T-cell (primary cell): Measurements from ENCODE around the gene SYT15. TPM values are rescaled to one million over a fixed set of nuclear protein-coding genes. Genes with fewer than 3 reads are reported as not detected.
A peak's percentile ranks its signal among the peaks of the same experiment; 100 is the strongest.

Source experiments
- ATAC-seq, 4 experiments: fragments of 200-7000 bp in 3 of 4; fragments of 150-1000 bp in 1 of 4; cut with Tn5 transposase; replicated peaks in 1 of 4; 1 replicate in 3 of 4; 2 replicates in 1 of 4; pipeline ENCODE4 v1.10.0; 2021; ENCODE audit warnings: moderate library complexity in 3 of 4, mild to moderate bottlenecking in 2 of 4, moderate number of reproducible peaks in 1 of 4
- CTCF ChIA-PET, 2 donors: fragments of 300-600 bp; sonication (Branson Sonifier 250); formaldehyde crosslinking; loops; one replicate each; lab custom pipeline; 2022; ENCODE audit warnings: antibody characterized with exemption in 2 of 2; lab: Charles Lee
- POLR2A ChIA-PET, 2 donors: fragments of 300-600 bp; sonication (Branson Sonifier 250); formaldehyde crosslinking; loops; one replicate each; lab custom pipeline; 2022; ENCODE audit warnings: antibody characterized with exemption in 2 of 2; lab: Charles Lee
- DNase-seq, 35 experiments: peaks; one replicate each; pipeline versions ENCODE4 v3.0.0 to v3.0.0-alpha.2; 2013 to 2023
- H3K27ac ChIP-seq: one replicate; pipeline ENCODE4 v1.5.1; 2013; ENCODE audit warnings: low read length
- H3K27me3 ChIP-seq, 2 experiments: replicated peaks in 1 of 2; 1 replicate in 1 of 2; 2 replicates in 1 of 2; pipeline versions ENCODE4 v1.6.1 to v1.7.0; 2013; ENCODE audit warnings: low read length in 1 of 2, mixed read lengths in 1 of 2; ENCODE audit not compliant: control insufficient read depth in 2 of 2, insufficient read depth in 2 of 2; ENCODE audit errors: extremely low read depth in 1 of 2
- H3K36me3 ChIP-seq, 2 donors: 1 replicate in 1 of 2; 2 replicates in 1 of 2; pipeline versions ENCODE4 v1.6.1 to v1.7.0; 2013; ENCODE audit warnings: low read length in 1 of 2; ENCODE audit not compliant: control insufficient read depth in 2 of 2, insufficient read depth in 1 of 2; ENCODE audit errors: extremely low read depth in 1 of 2
- H3K4me1 ChIP-seq, 2 experiments: 1 replicate in 1 of 2; 2 replicates in 1 of 2; pipeline versions ENCODE4 v1.6.1 to v1.7.0; 2013; ENCODE audit warnings: low read length in 2 of 2, mixed read lengths in 1 of 2; ENCODE audit not compliant: insufficient read depth in 2 of 2, control insufficient read depth in 1 of 2; ENCODE audit errors: extremely low read depth in 1 of 2
- H3K4me3 ChIP-seq, 2 donors: 1 replicate in 1 of 2; 2 replicates in 1 of 2; pipeline versions ENCODE4 v1.5.1 to v1.7.0; 2013; ENCODE audit warnings: mild to moderate bottlenecking in 2 of 2, low read length in 1 of 2, moderate library complexity in 1 of 2; ENCODE audit not compliant: control insufficient read depth in 1 of 2; ENCODE audit errors: extremely low read depth in 1 of 2
- H3K9me3 ChIP-seq: 2 replicates; pipeline ENCODE4 v1.7.0; 2013
- H3K27ac Mint-ChIP-seq, 2 donors: one replicate each; pipeline ENCODE4 v1.8.0; 2020 to 2021; ENCODE audit warnings: mild to moderate bottlenecking in 2 of 2, mixed read lengths in 2 of 2
- H3K27me3 Mint-ChIP-seq, 2 donors: one replicate each; pipeline ENCODE4 v1.8.0; 2021 to 2022; ENCODE audit warnings: mixed read lengths in 2 of 2
- H3K36me3 Mint-ChIP-seq: one replicate; pipeline ENCODE4 v1.8.0; 2021; ENCODE audit warnings: mixed read lengths
- H3K4me1 Mint-ChIP-seq, 3 donors: one replicate each; pipeline ENCODE4 v1.8.0; 2020 to 2022; ENCODE audit warnings: mixed read lengths in 3 of 3, mild to moderate bottlenecking in 1 of 3
- H3K4me3 Mint-ChIP-seq, 3 donors: one replicate each; pipeline ENCODE4 v1.8.0; 2020 to 2022; ENCODE audit warnings: mild to moderate bottlenecking in 3 of 3, mixed read lengths in 3 of 3, moderate library complexity in 3 of 3
- H3K9me3 Mint-ChIP-seq, 3 donors: one replicate each; pipeline ENCODE4 v1.8.0; 2020 to 2022; ENCODE audit warnings: mixed read lengths in 3 of 3
- WGBS: methylation state at CpG from one replicate; pipeline ENCODE4 v1.1.5; 2013; ENCODE audit warnings: missing lambda C conversion rate; ENCODE audit not compliant: insufficient coverage; 5-methylcytosine and 5-hydroxymethylcytosine counted together
- total RNA-seq, 35 experiments: library from RNA in 6 of 35; stranded (reverse) in 6 of 35; fragments of 120-200 nt in 1 of 35; gene quantifications; one replicate each; pipeline versions ENCODE4 v1.2.1 to v1.2.4 and lab custom pipeline; 2013 to 2026

SYT15 gene
- total RNA-seq, 5 donors from 2014 or later (not counting 1 experiment from before 2014, with no cell fraction given), result 0.98 to 1.7 (median 1.4) TPM; not detected in 1

GRCh38 chr10:46557319-46558121, 21.4 kb upstream of the SYT15 start:
- no peak overlapping the region for H3K4me3 ChIP-seq
- peak overlapping the region; percentile 61 to 82 (median 64) for H3K4me3 Mint-ChIP-seq
- peaks cover 0 to 64% of the 10 kb centered on the region in 2 experiments for H3K27me3 ChIP-seq
- H3K36me3 Mint-ChIP-seq, result no peaks in the 10 kb centered on the region
- DNase-seq (peak in 7 of 35 experiments; percentile 0 to 28 (median 6)), ATAC-seq (no peak)
- peaks cover 0 to 7% of the 10 kb centered on the region in 2 experiments for H3K4me1 ChIP-seq
- H3K27me3 Mint-ChIP-seq, result peaks cover 0 to 5% of the 10 kb centered on the region in 2 donors
- peaks cover 6 to 14% (median 9%) of the 10 kb centered on the region in 3 donors for H3K4me1 Mint-ChIP-seq
- H3K27ac Mint-ChIP-seq, result no peak overlapping the region
- POLR2A ChIA-PET, result no interaction called here
- H3K27ac ChIP-seq, result no peak overlapping the region
- CTCF ChIA-PET, result no interaction called here
- H3K36me3 ChIP-seq, result no peaks in the 10 kb centered on the region
- H3K9me3 Mint-ChIP-seq, result no peaks in the 10 kb centered on the region
- 90% methylated on average over 30 of the region's 33 CpGs for WGBS
- no peaks in the 10 kb centered on the region for H3K9me3 ChIP-seq

DNA sequence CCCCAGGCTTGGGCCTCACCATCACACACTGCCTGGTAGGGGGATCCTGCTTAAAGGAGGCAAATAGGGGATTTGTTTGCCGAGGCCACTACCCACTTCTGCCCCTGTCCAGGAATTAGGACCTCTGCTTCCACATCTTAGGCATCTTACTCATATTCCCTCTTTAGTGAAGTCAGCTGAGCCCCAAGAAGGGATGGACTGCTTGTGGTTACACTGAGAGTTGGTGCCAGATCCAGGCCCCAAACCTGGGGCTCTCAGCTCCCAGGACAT, 20.9 kb upstream of the SYT15 start:
- POLR2A ChIA-PET, result no interaction called here
- no peaks in the 10 kb centered on the region for H3K36me3 Mint-ChIP-seq

GRCh38 chr10:46558392-46559185, 20.3 kb upstream of the SYT15 start:
- Histone ChIP-seq H3K4me3 (no peak overlapping the region), H3K9me3 (no peaks in the 10 kb centered on the region), H3K36me3 (no peaks in the 10 kb centered on the region), H3K27ac (no peak overlapping the region), H3K27me3 (peaks cover 0 to 53% of the 10 kb centered on the region in 2 experiments), H3K4me1 (peaks cover 0 to 7% of the 10 kb centered on the region in 2 experiments)
- Mint-ChIP-seq H3K4me3 (peak overlapping the region in 1 of 3 donors; percentile 82), H3K27ac (no peak overlapping the region), H3K27me3 (peaks cover 0 to 5% of the 10 kb centered on the region in 2 donors), H3K9me3 (no peaks in the 10 kb centered on the region), H3K4me1 (peaks cover 6 to 14% (median 9%) of the 10 kb centered on the region in 3 donors), H3K36me3 (no peaks in the 10 kb centered on the region)
- WGBS, result 84% methylated on average over 6 of the region's 9 CpGs
- ChIA-PET CTCF (no interaction called here), POLR2A (no interaction called here)
- peak in 7 of 35 experiments; percentile 0 to 24 (median 4) for DNase-seq
- ATAC-seq, result no peak

More for the DNA sequence above, 20.9 kb upstream of the SYT15 start:
- peaks cover 6 to 14% (median 9%) of the 10 kb centered on the region in 3 donors for H3K4me1 Mint-ChIP-seq
- Histone ChIP-seq H3K4me3 (no peak overlapping the region), H3K27me3 (peaks cover 0 to 58% of the 10 kb centered on the region in 2 experiments), H3K36me3 (no peaks in the 10 kb centered on the region), H3K4me1 (peaks cover 0 to 7% of the 10 kb centered on the region in 2 experiments), H3K27ac (no peak overlapping the region), H3K9me3 (no peaks in the 10 kb centered on the region)
- H3K9me3 Mint-ChIP-seq, result no peaks in the 10 kb centered on the region
- peak overlapping the region in 1 of 3 donors; percentile 82 for H3K4me3 Mint-ChIP-seq
- peak in 2 of 35 experiments; percentile 2 to 7 for DNase-seq
- H3K27me3 Mint-ChIP-seq, result peaks cover 0 to 5% of the 10 kb centered on the region in 2 donors
- ATAC-seq, result no peak
- H3K27ac Mint-ChIP-seq, result no peak overlapping the region
- no CpG with 5 or more reads among the region's 1 CpG for WGBS
- CTCF ChIA-PET, result no interaction called here

- POLR2A ChIA-PET, result no interaction called here
- CTCF ChIA-PET, result no interaction called here
Observed at GRCh38 chr10:46559231-46559671, 19.7 kb upstream of the SYT15 start.

GRCh38 chr10:46560381-46560780, 18.5 kb upstream of the SYT15 start:
- DNase-seq (peak in 3 of 35 experiments; percentile 0 to 7 (median 5)), ATAC-seq (no peak)
- peaks cover 6 to 14% (median 9%) of the 10 kb centered on the region in 3 donors for H3K4me1 Mint-ChIP-seq
- no peak overlapping the region for H3K4me3 Mint-ChIP-seq
- Histone ChIP-seq H3K27me3 (peaks cover 0 to 44% of the 10 kb centered on the region in 2 experiments), H3K4me1 (peaks cover 0 to 7% of the 10 kb centered on the region in 2 experiments), H3K27ac (no peak overlapping the region), H3K9me3 (no peaks in the 10 kb centered on the region), H3K36me3 (no peaks in the 10 kb centered on the region), H3K4me3 (no peak overlapping the region)
- H3K27me3 Mint-ChIP-seq, result peaks cover 0 to 5% of the 10 kb centered on the region in 2 donors
- ChIA-PET POLR2A (no interaction called here), CTCF (no interaction called here)
- H3K36me3 Mint-ChIP-seq, result no peaks in the 10 kb centered on the region
- H3K27ac Mint-ChIP-seq, result no peak overlapping the region
- no peaks in the 10 kb centered on the region for H3K9me3 Mint-ChIP-seq
- WGBS, result 60% methylated on average over 2 of the region's 5 CpGs

More at GRCh38 chr10:46559231-46559671, 19.7 kb upstream of the SYT15 start:
- Mint-ChIP-seq H3K27ac (no peak overlapping the region), H3K27me3 (peaks cover 0 to 5% of the 10 kb centered on the region in 2 donors), H3K9me3 (no peaks in the 10 kb centered on the region), H3K36me3 (no peaks in the 10 kb centered on the region), H3K4me1 (peaks cover 6 to 14% (median 9%) of the 10 kb centered on the region in 3 donors), H3K4me3 (no peak overlapping the region)
- no peak overlapping the region for H3K27ac ChIP-seq
- H3K9me3 ChIP-seq, result no peaks in the 10 kb centered on the region
- peaks cover 0 to 7% of the 10 kb centered on the region in 2 experiments for H3K4me1 ChIP-seq
- ATAC-seq (no peak), DNase-seq (peak in 3 of 35 experiments; percentile 0 to 5 (median 4))
- WGBS, result 81% methylated on average over 4 of the region's 5 CpGs
- H3K27me3 ChIP-seq, result peaks cover 0 to 53% of the 10 kb centered on the region in 2 experiments
- no peaks in the 10 kb centered on the region for H3K36me3 ChIP-seq
- no peak overlapping the region for H3K4me3 ChIP-seq

GRCh38 chr10:46560952-46561351, 18.0 kb upstream of the SYT15 start:
- Histone ChIP-seq H3K4me1 (peaks cover 0 to 6% of the 10 kb centered on the region in 2 experiments), H3K9me3 (no peaks in the 10 kb centered on the region), H3K27me3 (peaks cover 0 to 38% of the 10 kb centered on the region in 2 experiments), H3K4me3 (no peak overlapping the region), H3K36me3 (no peaks in the 10 kb centered on the region), H3K27ac (no peak overlapping the region)
- WGBS, result no CpG with 5 or more reads among the region's 1 CpG
- H3K4me1 Mint-ChIP-seq, result peaks cover 6 to 12% (median 7%) of the 10 kb centered on the region in 3 donors
- DNase-seq, result peak in 1 of 35 experiments; percentile 1
- no peak for ATAC-seq
- H3K4me3 Mint-ChIP-seq, result no peak overlapping the region
- ChIA-PET CTCF (interaction anchor here in 1 of 2 donors (0.8 kb wide), 1 partner anchor 332 kb away, joined by 4 read pairs; no protein-coding TSS in a partner anchor), POLR2A (no interaction called here)
- H3K36me3 Mint-ChIP-seq, result no peaks in the 10 kb centered on the region
- H3K27ac Mint-ChIP-seq, result no peak overlapping the region
- H3K27me3 Mint-ChIP-seq, result peaks cover 0 to 2% of the 10 kb centered on the region in 2 donors
- no peaks in the 10 kb centered on the region for H3K9me3 Mint-ChIP-seq
